Osteoblast (primary cell): ENCODE measurements around the gene PRR19. TPM values are rescaled to one million over a fixed set of nuclear protein-coding genes. Genes with fewer than 3 reads are reported as not detected.

Source experiments
- DNase-seq: peaks from one replicate; pipeline ENCODE4 v3.0.0; 2011; ENCODE audit warnings: low spot score, mixed read lengths; ENCODE audit not compliant: insufficient read length; ENCODE audit errors: missing footprints
- H2AFZ ChIP-seq: 2 replicates; pipeline ENCODE4 v1.6.0; 2011; ENCODE audit warnings: mild to moderate bottlenecking, low read length
- H3K27ac ChIP-seq: 2 replicates; pipeline ENCODE4 v1.5.1; 2011; ENCODE audit warnings: mild to moderate bottlenecking, low read depth, low read length, moderate library complexity
- H3K27me3 ChIP-seq: 2 replicates; pipeline ENCODE4 v1.6.0; 2012; ENCODE audit warnings: mild to moderate bottlenecking, control low read depth, inconsistent platforms, low read length, moderate library complexity; ENCODE audit not compliant: insufficient read depth
- H3K36me3 ChIP-seq: 2 replicates; pipeline ENCODE4 v1.5.1; 2011; ENCODE audit warnings: mild to moderate bottlenecking, low read length, control low read depth, moderate library complexity; ENCODE audit not compliant: insufficient read depth
- H3K4me1 ChIP-seq: 2 replicates; pipeline ENCODE4 v1.5.1; 2011; ENCODE audit warnings: mild to moderate bottlenecking, low read length, control low read depth, moderate library complexity; ENCODE audit not compliant: insufficient read depth
- H3K4me2 ChIP-seq: 2 replicates; pipeline ENCODE4 v1.6.0; 2011; ENCODE audit warnings: mild to moderate bottlenecking, low read length; ENCODE audit not compliant: insufficient read depth
- H3K4me3 ChIP-seq: fragments of 200-600 bp; sonication (generic); 3 replicates; pipeline ENCODE4 v1.5.1; 2012; ENCODE audit warnings: mild to moderate bottlenecking, low read length, inconsistent platforms; ENCODE audit not compliant: insufficient read depth
- H3K79me2 ChIP-seq: 2 replicates; pipeline ENCODE4 v1.6.0; 2012; ENCODE audit warnings: mild to moderate bottlenecking, low read length, control low read depth, inconsistent platforms; ENCODE audit not compliant: insufficient read depth
- H3K9me3 ChIP-seq: 2 replicates; pipeline ENCODE4 v1.5.1; 2011; ENCODE audit warnings: low read depth, low read length, control low read depth
- H4K20me1 ChIP-seq: 2 replicates; pipeline ENCODE4 v1.6.0; 2012; ENCODE audit warnings: mild to moderate bottlenecking, low read length, control low read depth; ENCODE audit not compliant: insufficient read depth
- total RNA-seq: library from RNA; depleted of rRNA; stranded (reverse); fragments of >200 nt; gene quantifications from 2 replicates; pipeline ENCODE4 v1.2.3, GENCODE V29; 2012
- TF ChIP-seq, protein P1 (sequence below): IDR thresholded peaks from 2 replicates; pipeline ENCODE4 v1.5.1; 2011; ENCODE audit warnings: mild to moderate bottlenecking, low read depth, low read length, moderate library complexity; ENCODE audit errors: extremely low read depth

Gene PRR19
- total RNA-seq, 1 donor = 0.36 TPM

DNA sequence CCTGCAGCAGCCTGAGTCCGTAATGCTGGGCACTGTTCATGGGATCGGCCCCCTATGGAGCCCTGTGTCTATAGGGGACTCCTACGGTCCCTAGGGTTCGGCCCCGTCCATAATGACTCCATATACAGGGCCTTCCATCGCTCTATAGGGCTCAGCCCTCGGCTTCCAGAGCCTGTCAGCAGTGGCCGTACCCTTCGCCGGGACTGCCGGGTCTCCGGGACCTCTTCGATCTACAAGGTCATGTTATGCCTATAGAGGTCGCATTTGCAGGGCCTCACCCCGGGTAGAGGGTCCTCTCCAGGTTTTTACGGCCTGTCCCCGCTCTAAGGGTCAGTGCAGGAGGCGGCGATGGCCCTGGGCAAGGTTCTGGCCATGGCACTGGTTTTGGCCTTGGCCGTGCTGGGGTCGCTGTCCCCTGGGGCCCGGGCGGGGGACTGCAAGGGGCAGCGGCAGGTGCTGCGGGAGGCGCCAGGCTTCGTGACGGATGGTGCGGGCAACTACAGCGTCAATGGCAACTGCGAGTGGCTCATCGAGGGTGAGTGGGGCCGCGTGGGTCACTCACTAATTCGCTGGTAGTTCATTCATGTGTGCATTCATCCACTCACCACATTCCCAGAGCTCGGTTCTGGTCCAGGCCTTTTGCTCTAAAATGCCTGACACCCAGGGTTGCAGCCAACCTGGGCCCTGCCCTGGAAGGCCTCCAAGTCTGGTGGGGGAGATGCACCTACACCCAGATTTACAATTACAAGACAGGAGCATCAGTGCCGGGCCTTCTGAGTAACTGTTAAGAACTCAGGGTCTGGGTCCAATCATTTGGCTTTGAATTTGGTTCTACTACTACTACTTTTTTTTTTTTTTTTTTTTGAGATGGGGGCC, 24.2 kb downstream of the PRR19 start:
- peak; percentile 86 for DNase-seq
- peaks cover 13% of the 10 kb centered on the region for H3K4me1 ChIP-seq
- H3K79me2 ChIP-seq = peaks cover 37% of the 10 kb centered on the region
- H3K4me2 ChIP-seq = peak overlapping the region; percentile 98
- H3K4me3 ChIP-seq = peak overlapping the region; percentile 96
- H3K36me3 ChIP-seq = no peaks in the 10 kb centered on the region
- H3K27ac ChIP-seq = peak overlapping the region; percentile 72
- peaks cover 33% of the 10 kb centered on the region for H3K27me3 ChIP-seq
- peaks cover 8% of the 10 kb centered on the region for H4K20me1 ChIP-seq
- TF ChIP-seq, protein P1, sequence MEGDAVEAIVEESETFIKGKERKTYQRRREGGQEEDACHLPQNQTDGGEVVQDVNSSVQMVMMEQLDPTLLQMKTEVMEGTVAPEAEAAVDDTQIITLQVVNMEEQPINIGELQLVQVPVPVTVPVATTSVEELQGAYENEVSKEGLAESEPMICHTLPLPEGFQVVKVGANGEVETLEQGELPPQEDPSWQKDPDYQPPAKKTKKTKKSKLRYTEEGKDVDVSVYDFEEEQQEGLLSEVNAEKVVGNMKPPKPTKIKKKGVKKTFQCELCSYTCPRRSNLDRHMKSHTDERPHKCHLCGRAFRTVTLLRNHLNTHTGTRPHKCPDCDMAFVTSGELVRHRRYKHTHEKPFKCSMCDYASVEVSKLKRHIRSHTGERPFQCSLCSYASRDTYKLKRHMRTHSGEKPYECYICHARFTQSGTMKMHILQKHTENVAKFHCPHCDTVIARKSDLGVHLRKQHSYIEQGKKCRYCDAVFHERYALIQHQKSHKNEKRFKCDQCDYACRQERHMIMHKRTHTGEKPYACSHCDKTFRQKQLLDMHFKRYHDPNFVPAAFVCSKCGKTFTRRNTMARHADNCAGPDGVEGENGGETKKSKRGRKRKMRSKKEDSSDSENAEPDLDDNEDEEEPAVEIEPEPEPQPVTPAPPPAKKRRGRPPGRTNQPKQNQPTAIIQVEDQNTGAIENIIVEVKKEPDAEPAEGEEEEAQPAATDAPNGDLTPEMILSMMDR = no peak
- H3K9me3 ChIP-seq = no peaks in the 10 kb centered on the region
- H2AFZ ChIP-seq = peak overlapping the region; percentile 93

DNA sequence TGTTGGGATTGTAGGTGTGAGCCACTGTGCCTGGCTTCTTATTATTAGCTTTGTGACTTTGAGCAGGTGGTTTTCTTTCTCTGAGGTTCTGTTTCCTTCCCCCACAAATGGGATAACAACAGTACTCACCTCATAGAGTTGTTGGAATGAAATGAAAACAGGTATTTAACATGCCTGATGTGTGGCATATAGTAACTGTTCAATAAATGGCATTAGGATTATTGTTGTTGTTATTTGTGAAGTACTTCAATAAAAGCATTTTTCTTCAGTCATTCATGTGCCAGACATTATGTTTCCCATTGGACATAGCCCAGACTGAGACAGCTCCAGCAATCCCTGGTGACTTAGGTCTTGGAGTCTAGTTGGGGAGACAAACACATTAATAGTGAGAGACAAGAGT, 25.0 kb downstream of the PRR19 start:
- peaks cover 13% of the 10 kb centered on the region for H3K4me1 ChIP-seq
- no peaks in the 10 kb centered on the region for H3K36me3 ChIP-seq
- H3K4me2 ChIP-seq = peak overlapping the region; percentile 98
- peak; percentile 3 for DNase-seq
- peaks cover 28% of the 10 kb centered on the region for H3K27me3 ChIP-seq
- peaks cover 37% of the 10 kb centered on the region for H3K79me2 ChIP-seq
- TF ChIP-seq, protein P1 = no peak
- H3K9me3 ChIP-seq = no peaks in the 10 kb centered on the region
- no peak overlapping the region for H3K27ac ChIP-seq
- peaks cover 8% of the 10 kb centered on the region for H4K20me1 ChIP-seq
- H2AFZ ChIP-seq = no peak overlapping the region
- H3K4me3 ChIP-seq = no peak overlapping the region

DNA sequence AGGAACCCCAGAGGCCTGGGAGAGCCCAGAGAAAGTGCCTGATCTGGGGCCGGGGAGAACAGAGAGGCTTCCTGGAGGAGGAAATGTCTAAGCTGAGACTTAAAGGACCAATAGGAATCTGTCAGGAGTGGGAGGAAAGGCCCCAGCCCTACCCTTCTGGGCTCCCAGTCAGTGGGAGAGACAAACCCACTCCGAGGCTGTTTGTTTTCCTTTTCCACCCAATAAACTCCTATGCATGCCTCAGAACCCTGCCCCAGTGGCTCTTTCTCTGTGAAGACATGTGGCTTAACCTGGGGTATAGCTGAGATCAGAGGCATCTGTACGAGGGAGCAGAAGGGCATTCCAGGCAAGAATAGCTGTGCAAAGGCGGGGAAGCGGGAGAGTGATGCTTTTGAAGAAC, 25.4 kb downstream of the PRR19 start:
- no peak overlapping the region for H3K4me2 ChIP-seq
- H3K9me3 ChIP-seq = no peaks in the 10 kb centered on the region
- peak; percentile 26 for DNase-seq
- no peak overlapping the region for H3K27ac ChIP-seq
- H3K27me3 ChIP-seq = peaks cover 24% of the 10 kb centered on the region
- TF ChIP-seq, protein P1 = no peak
- H2AFZ ChIP-seq = no peak overlapping the region
- H3K36me3 ChIP-seq = no peaks in the 10 kb centered on the region
- no peak overlapping the region for H3K4me3 ChIP-seq
- H3K4me1 ChIP-seq = peaks cover 13% of the 10 kb centered on the region
- peaks cover 37% of the 10 kb centered on the region for H3K79me2 ChIP-seq
- peaks cover 8% of the 10 kb centered on the region for H4K20me1 ChIP-seq

DNA sequence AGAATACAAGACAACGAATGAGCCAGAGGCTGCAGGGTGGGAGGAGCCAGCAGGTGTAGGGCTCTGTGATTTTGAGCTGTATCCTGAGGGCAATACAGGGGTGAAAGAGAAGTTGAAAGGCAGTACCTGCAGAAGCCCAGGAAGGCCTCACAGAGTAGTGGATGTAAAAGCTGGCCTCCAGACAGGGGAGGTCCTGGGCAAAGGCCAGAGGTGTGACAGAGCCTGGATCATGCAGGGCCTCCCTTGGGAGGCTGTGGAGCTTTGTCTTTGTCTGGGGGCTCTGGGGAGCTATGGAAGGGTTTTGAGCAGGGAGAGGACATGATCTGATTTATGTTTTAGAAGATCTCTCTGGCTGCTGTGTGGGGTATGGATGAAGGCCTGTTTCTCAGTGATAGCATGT, 26.2 kb downstream of the PRR19 start:
- peaks cover 12% of the 10 kb centered on the region for H4K20me1 ChIP-seq
- peaks cover 19% of the 10 kb centered on the region for H3K27me3 ChIP-seq

More for the DNA sequence above, 26.2 kb downstream of the PRR19 start:
- DNase-seq = peak; percentile 51
- Histone ChIP-seq H3K9me3 (no peaks in the 10 kb centered on the region), H3K4me1 (peaks cover 13% of the 10 kb centered on the region), H2AFZ (no peak overlapping the region), H3K79me2 (peaks cover 37% of the 10 kb centered on the region), H3K36me3 (no peaks in the 10 kb centered on the region), H3K27ac (no peak overlapping the region), H3K4me2 (no peak overlapping the region), H3K4me3 (no peak overlapping the region)
- TF ChIP-seq, protein P1 = no peak
